NCI-H748 (cell line): ENCODE data around the gene LMBRD1.
A peak's percentile ranks its signal among the peaks of the same experiment; 100 is the strongest.

ENCODE experiments used
- DNase-seq: peaks from one replicate; lab custom pipeline; 2025; ENCODE audit not compliant: unreplicated experiment; lab: John Stamatoyannopoulos, UW

LMBRD1 gene

DNA sequence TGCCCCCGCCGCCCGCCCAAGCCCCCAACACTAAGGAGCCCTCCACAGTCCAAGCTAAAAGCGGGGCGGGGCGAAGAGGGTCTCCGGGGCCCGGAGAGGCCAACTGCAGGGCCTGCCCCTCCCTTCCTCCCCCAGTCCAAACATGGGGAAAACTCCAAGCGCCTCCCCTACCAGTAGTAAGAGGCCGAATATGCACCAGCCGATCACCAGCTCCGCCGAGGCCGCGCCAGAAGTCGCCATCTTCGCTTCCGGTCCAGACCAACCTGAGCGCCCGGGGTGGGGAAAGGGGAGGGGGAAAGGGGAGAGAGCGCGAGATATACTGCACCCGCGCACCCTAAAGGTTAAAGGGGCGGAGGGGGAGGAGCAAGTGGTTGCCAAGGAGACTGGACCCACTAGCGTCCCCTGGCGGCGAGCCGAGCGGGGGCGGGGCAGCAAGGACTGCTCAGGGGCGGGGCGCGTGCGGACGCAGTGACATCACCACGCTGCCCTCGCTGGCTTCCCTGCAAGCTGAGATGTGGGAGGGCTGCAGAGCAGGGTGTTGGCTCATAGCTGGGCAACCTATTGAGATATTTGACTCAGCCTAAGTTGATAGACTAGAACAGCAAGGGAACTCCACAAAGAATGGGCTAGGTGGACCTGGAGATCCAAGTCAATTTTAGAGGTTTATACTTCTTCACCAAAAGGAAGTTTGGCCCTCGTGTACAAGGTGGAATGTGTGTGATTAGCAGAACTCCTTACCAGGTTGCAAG is at the start of gene LMBRD1:
LMBRD1 (minus strand) TSS at position 369 of the 749 bp plus-strand sequence; CDS start at position 240, 129 bp downstream.
- peak; percentile 98 for DNase-seq

DNA sequence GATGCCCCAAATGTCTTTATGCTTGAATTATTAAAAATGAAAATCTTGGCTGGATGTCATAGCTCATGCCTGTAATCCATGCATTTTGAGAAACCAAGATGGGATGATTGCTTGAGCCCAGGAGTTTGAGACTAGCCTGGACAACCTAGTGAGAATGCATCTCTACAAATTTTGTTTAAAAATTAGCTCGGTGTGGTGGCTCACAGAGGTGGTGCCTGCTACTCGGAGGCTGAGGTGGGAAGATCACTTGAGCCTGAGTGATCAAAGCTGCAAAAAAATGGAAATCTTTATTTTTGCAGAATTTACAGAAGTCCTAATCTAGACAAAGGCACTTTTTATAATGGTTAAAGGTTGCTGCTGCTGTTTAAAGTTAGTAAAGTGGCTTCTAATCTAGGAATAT is 49.5 kb upstream of the LMBRD1 start:
- no peak for DNase-seq

DNA sequence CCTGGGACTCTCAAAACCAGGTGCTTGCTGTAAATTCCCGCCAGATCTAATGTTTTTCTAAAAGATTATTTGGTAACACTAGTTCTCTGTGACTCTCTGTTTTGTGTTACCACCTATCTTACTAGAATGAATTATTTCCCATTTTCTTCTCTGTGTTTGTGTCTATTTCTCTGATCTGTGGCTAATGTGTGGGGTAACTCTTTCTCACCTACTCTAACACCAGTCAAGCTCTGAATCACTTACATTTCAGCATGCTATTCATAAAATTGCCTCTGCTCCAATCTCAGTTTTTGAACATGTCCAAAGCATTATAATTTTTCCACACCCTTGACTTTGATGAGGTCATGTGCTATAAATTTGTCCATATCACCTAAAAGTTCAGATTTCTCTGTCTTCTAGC is 46.4 kb upstream of the LMBRD1 start:
- no peak for DNase-seq

DNA sequence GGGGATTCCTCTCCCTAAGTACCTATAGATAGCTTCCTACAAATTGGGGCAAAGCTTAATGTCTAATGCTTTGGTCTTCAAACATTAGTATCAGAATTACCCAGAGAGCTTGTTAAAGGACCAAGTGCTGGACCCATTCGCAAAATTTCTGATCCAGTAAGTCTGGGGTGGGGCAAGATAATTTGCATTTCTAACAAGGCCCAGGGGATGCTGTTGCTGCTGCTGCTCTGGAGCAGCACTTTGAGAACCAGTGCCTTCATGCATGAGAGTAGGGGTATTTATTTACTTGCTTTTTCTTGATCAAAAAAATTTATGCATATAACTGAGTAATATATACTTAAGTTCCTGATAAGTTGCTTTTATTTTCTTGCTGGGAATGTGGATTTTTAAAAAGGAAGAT is 45.1 kb upstream of the LMBRD1 start:
- DNase-seq = no peak

DNA sequence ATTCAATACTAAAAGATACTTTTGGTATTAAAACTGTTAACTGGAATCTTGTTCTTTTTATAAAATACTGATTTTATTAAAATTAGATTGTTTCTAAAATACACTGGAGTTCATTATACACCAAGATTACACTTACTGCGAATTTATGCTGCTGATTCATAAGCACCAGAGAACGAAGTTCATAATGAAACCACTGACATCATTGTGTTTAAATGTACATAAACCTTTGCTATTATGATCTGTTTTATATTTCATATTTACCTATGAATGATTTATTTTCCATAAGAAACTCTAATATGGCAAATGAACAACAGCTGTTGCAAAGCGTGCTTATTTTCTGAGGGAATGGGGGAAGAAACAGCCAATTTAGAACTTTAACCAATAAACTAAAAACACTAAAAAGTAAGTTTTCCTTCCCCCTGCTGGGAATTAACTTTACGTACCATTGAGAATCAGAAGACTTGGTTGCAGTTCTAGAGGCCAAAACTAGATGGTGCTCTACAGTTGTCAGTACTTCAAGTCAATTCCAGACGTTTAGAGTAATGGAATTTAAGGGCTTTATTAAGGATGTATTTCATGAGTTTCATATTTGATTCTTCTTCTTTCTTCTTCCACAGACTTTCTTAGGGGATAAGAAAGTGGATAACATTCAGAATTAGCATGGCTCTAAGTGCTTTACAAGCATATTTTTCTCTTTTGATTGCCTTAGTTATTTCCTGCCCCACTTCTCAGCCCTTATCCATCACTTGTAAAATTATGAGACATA is 38.8 kb upstream of the LMBRD1 start:
- DNase-seq = peak; percentile 58

DNA sequence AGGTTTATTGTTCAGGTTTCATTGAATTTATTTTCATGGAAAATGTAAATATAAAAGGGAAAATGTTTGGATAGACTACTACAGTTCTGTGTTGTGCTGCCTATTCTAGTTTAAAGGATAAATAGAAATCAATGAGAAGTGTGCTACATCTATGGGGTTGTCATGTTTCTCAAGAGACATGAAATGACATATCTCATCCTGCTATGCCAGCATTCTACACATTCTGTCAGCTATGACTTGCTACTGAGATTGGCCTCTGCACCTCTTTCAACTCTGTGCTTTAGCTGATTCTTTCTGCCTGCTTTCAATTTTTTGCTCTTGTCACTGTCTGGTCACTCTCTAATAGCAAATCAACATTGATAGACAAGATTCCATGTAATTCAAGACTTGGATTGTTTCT is 35.7 kb upstream of the LMBRD1 start:
- DNase-seq = no peak

DNA sequence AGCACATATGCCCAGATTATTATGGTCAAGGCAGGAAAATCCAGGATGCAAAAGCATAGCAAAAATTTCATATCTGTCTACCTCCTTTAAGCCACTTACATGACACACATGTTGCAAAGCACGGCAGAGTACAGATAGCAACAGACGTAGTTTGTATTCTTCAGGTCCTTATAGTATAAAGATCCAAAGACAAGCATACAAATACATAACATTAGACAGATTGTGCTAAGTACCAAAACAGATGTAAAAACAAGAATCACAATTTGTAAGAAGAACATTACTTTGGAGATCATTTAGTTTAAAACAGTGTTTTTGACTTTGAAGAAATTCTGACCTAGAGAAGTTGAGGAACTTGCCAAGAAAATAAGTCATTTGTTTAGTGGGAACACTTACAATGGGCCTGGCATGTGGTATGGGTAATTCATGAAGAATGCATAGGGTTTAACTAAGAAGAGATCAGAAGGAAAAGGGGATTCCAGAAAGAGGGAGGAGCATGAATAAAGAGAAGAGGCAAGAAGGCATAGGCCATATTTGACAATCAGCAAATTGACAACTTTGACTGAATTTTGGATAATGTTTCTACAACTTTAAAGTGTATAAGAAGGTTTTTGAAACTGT is 30.6 kb upstream of the LMBRD1 start:
- DNase-seq = no peak

DNA sequence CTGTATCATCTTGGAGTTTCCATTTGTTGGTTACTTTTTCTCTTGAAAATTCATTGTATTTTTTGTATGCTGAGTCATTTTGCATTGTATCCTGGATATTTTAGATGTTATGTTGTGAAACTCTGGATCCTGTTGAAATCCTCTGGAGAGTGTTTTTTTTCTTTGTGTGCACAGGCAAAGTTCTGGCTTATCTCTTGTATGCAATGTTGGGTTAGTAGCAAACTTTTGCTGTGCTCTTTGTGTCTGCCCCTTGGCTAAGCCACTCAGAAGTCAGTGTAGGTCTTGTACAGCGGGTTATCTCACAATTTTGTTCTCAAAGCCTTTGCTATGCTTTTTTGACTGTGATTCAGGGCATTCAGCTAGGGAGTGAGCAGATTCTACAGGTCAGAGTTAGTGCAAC is 29.1 kb upstream of the LMBRD1 start:
- no peak for DNase-seq

DNA sequence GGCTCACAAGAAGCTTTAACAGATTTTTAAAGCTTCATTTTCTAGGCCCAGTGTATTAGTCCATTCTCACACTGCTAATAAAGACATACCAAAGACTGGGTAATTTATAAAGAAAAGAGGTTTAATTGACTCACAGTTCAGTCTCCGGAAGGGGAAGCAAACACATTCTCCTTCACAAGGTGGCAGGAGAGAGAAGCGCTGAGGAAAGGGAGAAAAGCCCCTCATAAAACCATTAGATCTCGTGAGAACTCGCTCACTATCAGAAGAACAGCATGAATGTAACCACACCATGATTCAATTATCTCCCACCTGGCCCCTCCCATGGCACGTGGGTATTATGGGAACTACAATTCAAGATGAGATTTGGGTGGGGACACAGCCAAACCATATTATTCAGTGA is 27.5 kb upstream of the LMBRD1 start:
- peak; percentile 8 for DNase-seq

DNA sequence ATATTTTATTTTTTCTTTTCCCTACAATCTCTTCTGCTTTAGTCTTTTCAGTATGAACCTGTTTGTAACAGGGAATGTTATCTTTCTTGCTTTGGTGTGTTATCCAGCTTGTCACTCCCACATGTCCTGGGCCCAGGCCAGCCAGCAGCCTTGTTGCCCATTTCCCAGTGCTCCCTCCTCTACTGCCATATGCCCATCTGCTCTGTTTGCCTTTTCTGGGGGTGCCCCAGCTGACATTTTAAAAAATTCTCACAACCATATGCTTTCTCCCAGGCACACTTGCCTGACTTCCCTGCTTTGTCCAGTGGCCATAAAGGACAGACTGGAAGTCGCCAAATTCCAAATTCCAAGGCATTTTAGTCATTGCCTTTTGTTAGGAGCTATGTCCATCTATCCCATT is 23.6 kb upstream of the LMBRD1 start:
- DNase-seq = no peak

DNA sequence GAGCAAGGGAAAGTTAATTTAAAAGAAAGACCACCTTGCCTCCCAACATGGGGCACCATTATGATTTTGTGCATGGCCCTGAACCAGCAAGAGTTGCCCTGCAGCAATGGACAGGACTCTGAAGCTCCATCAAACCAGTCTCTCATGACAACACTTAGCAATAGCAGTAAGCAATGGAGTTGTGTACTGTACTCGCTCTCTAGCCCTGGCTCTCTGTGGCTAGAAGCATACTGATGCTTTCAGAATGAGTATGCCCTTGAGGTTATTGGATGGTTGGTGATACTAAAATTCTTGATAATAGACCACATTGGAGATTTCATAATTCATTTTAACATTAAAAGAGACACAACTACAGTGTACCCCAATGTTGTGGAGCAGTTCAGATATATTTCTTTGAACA is 23.2 kb upstream of the LMBRD1 start:
- DNase-seq = no peak

DNA sequence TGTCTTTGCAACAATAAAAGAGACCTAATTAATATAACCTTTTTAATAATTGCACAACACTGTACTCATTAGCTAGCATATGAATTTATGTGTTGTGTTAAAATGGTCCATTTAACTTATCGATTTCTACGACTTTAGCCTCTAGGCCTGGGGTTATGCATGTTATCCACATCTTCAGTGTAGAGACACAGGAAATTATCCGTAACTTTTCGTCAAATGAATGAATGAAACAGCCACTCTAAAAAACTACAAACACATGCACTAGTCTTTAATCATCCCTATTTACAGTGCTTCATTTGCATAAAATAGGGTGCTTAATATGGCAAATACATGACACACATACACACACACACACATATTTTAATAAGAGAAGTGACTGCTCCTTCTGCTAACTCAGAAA is 22.3 kb upstream of the LMBRD1 start:
- DNase-seq = no peak

DNA sequence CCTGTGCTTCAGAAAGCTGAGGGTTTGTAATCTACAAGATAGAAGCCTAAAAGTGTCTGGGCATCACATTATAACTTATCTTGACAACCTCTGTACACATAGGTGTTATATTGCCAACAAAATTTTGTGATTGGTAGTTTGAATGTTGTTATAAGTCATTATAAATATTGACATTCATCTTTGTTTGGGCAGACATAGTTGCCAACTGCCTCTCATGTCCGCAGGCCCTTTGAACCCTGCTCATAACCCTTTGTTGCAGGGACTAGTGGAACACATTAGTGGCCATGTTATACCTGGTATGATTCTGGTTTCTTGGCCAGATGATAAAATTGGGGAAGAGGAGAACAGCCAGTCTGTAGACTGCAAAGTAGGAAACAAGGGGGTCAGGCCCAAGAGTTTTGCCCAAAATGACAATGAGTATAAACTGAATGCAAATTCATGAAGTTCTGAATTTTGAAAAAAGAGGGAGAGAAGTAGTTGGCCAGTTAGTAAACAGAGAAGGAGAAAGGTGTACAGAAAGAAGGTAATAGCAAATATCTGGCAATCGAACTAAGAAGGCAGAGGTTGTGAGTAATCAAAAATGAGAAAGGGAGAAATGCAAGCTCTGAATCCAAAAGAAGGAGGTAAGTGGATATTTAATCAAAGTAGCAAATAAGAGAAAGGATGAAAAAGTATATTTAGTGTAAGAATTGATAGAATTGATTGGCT is 21.6 kb upstream of the LMBRD1 start:
- DNase-seq = no peak

DNA sequence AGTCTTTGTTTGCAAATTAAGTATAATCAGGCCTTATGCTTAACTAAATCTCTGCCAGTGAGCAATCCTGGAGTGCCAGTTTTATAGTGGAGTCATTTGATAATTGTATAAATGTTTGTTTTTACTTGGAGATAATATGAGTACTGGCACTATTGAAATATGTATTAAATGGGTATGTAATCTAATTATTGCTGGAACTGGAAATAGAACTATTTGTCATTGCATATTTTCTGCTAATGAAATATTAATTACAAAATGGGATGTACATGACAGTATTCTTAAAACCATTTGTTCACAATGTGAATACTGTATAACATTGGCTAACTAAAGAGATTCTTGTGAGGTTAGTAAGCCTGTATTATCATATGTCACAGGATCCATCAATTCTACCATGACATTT is 20.5 kb upstream of the LMBRD1 start:
- no peak for DNase-seq

DNA sequence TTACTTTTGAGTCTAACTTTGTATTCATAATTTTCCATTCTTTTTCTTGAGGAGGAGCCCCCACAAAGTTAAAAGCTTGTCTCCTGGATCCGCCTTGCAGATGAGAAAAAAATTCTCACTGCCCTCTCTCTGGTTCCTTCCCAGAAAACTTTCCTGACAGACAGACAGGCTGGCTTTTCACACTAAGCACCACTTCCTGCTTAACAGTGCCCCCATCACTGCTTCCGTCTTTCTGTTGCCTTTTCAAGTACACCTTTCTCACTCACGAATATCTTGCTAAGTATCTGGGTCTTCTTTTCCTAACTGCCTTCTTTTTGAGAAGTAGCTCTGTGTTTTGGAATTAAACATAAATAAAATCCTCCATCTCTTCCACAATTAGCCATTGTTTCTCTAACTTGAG is 19.8 kb upstream of the LMBRD1 start:
- DNase-seq = no peak

DNA sequence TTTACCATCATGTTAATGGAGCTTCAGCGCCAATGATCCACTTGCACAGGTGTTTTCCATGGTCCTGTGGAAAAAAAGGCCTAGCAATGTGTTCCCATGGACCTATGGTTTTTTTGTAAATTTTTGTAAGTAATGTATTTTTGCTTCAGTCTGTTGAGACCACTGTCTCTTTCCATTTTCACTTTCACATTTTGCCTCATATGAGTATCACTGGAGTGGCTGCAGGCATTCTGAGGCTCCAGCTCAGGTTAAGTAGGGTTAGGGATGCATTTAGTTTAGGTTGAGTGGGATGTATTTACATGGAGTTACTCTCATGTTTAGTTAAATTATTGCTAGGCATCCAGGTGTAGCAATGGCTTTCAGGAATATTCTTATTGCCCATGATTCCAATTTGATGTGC is 19.2 kb upstream of the LMBRD1 start:
- DNase-seq = no peak

DNA sequence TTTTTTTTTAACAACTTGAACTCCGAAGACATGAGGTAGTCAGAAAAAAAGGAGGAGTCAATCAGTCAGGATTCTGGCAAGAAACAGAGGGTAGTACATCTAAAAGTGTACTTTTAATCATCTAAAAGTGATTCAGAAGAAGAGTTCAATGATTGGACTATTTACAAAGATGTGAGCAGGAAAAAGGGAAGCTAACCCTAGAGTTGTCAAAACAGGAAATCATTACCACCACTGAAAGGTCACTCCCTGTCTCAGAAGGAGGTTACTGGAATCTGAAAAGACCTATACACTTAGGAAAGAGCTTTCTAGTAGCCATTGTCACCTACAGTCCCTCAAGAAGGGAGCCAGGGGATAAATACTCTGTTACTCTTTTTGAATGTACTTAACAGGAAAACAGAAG is 16.7 kb upstream of the LMBRD1 start:
- no peak for DNase-seq

DNA sequence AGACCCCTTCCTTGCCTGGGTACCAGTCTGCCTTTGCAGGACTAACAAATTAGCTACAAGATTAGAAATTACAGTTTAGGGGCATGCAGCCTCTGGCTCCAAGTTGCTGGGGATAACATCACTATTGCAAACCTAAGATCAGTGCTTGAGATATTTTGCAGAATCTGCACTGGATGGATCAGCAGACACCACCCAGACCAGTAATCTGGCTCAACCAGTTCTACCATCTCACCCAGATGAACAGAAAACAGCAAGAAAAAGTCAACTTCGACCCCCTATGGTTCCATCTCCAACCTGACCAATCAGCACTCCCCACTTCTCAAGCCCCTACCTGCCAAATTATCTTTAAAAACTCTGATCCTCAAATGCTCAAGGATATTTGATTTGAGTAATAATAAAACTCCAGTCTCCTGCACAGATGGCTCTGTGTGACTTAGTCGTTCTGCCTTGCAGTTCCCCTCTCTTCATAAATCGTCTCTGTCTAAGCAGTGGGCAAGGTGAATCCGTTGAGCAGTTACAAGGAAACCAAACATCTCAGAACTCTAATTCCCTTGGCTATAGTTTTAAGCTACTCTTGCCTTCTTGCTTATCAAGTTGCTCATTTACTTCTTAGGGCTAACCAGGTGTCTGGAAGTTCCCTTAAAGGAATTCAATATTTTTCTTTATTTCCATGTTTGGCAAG is 16.1 kb upstream of the LMBRD1 start:
- DNase-seq = no peak

DNA sequence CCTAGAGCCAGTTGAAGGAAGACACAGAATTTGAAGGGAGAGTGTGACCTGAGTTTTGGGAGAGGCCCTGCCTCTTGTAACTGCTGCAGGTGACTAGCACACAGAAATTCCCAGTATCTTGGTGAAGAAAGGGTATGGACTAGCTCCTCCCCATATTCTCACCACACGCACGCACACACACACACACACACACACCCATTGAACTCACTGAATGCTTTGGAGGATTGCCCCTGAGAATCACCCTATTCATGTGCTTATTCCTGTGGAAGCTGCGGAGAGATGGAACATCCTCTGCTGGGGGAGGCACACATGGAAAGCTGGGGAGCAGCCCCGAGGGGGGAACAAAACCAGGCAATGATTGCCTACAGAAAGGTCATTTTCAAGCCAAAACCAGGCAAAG is 6.2 kb upstream of the LMBRD1 start:
- DNase-seq = no peak

DNA sequence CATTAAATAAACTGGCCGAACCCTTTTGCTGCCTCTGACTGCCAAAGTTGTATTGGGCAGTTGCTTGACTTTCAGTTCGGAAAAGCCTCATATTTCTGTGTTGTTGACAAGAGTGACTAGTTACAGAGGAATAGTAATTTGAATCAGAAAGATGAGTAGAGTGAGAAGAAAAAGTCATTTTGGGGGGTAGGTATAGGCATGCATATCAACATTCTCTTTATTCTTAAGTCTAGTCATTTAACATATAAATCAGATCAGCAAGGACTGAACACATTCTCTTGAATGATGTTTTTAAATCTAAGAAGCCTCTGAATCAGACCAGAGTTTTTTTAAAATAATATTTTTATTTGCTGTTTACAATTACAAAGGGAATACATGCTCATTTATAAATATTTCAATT is 4.9 kb upstream of the LMBRD1 start:
- no peak for DNase-seq

DNA sequence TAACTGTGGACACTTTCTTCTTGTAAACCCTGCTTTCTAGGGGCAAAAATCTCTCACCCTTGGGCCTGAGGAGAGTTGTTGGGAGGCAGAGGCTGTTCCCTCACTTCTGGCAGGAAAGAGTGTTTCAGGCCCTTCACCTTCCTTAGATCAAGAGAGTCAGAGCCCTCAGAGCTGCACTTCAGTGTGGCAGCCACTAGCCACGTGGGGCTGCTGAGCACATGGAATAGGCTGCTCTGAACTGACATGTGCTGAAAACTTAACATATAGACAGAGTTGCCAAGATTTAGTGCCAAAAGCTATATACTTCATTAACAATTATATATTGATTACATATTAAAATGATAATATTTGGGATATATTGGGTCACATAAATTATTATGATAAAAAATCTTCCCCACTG is 4.4 kb upstream of the LMBRD1 start:
- DNase-seq = no peak
